Stimulated activated naive CD8-positive, alpha-beta T cell treated with anti-CD3 and anti-CD28 coated beads, Interleukin-15, Interleukin-2, amounts not matched to agents 100 ng/mL and 50 ng/mL, for 24 hours (primary cell): ENCODE data around the gene THSD1.
"Not testable (repeated sequence)": the region's sequence is repeated elsewhere in the genome, so short reads cannot be mapped to it uniquely, and the experiment has no call there.

Source experiments
- H3K27ac Mint-ChIP-seq: one replicate; pipeline ENCODE4 v1.8.0; 2021; ENCODE audit warnings: mild to moderate bottlenecking, mixed read lengths
- H3K27me3 Mint-ChIP-seq: one replicate; pipeline ENCODE4 v1.8.0; 2021; ENCODE audit warnings: mixed read lengths
- H3K36me3 Mint-ChIP-seq: one replicate; pipeline ENCODE4 v1.8.0; 2021; ENCODE audit warnings: low read depth, mixed read lengths
- H3K4me1 Mint-ChIP-seq: one replicate; pipeline ENCODE4 v1.8.0; 2021; ENCODE audit warnings: low read depth, mixed read lengths
- H3K4me3 Mint-ChIP-seq: one replicate; pipeline ENCODE4 v1.8.0; 2021; ENCODE audit warnings: mild to moderate bottlenecking, mixed read lengths
- H3K9me3 Mint-ChIP-seq: one replicate; pipeline ENCODE4 v1.8.0; 2021; ENCODE audit warnings: mixed read lengths

THSD1 gene

GRCh38 chr13:52432456-52432855, 26.5 kb upstream of the THSD1 start:
- no peak overlapping the region for H3K27ac Mint-ChIP-seq
- no peaks in the 10 kb centered on the region for H3K4me1 Mint-ChIP-seq
- H3K36me3 Mint-ChIP-seq, result peaks cover 63% of the 10 kb centered on the region
- no peaks in the 10 kb centered on the region for H3K9me3 Mint-ChIP-seq
- H3K27me3 Mint-ChIP-seq, result no peaks in the 10 kb centered on the region
- no peak overlapping the region for H3K4me3 Mint-ChIP-seq

- H3K4me1 Mint-ChIP-seq, result no peaks in the 10 kb centered on the region
- H3K36me3 Mint-ChIP-seq, result peaks cover 56% of the 10 kb centered on the region
- H3K4me3 Mint-ChIP-seq, result no peak overlapping the region
Observed at GRCh38 chr13:52428295-52428694, 22.3 kb upstream of the THSD1 start.

DNA sequence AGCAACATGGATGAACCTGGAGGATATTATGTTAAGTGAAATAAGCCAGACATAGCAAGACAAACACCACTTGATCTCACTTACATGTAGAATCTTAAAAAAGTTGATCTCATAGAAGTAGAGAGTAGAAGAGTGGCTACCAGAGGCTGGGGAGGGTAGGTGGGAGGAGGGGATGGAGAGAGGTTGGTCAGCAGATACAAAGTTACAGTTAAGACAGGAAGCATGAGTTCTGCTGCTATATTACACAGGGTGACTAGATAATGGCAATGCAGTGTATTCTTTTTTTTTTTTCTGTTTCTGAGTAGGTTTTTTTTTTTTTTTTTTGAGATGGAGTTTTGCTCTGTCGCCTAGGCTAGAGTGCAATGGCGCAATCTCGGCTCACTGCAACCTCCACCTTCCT, 15.2 kb upstream of the THSD1 start:
- no peaks in the 10 kb centered on the region for H3K9me3 Mint-ChIP-seq
- H3K36me3 Mint-ChIP-seq, result peaks cover 65% of the 10 kb centered on the region
- no peak overlapping the region for H3K27ac Mint-ChIP-seq

More at GRCh38 chr13:52428295-52428694, 22.3 kb upstream of the THSD1 start:
- Mint-ChIP-seq H3K9me3 (no peaks in the 10 kb centered on the region), H3K27me3 (no peaks in the 10 kb centered on the region), H3K27ac (no peak overlapping the region)

DNA sequence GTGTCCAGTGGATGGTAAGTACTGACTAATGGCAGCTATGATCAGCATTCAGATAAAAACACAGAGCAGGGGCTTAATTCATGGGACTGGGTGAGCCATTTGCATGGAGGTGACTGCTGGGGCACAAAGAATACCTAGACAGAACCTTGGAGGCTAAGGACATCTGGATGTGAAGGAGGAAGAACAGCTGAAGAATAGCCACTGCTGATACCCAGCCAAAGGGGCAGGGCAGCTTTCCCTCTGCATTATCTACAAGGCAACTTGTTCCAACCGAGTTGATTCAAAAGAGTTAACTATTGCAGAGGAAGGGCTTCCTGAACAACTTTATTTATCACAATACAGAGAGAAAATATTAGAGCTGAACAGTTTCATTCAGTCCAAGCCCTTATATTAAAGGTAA, 13.1 kb upstream of the THSD1 start:
- Mint-ChIP-seq H3K27ac (no peak overlapping the region), H3K4me3 (no peak overlapping the region), H3K9me3 (no peaks in the 10 kb centered on the region), H3K36me3 (peaks cover 66% of the 10 kb centered on the region), H3K4me1 (no peaks in the 10 kb centered on the region), H3K27me3 (no peaks in the 10 kb centered on the region)

More for the DNA sequence above, 15.2 kb upstream of the THSD1 start:
- no peak overlapping the region for H3K4me3 Mint-ChIP-seq
- H3K27me3 Mint-ChIP-seq, result no peaks in the 10 kb centered on the region
- no peaks in the 10 kb centered on the region for H3K4me1 Mint-ChIP-seq

DNA sequence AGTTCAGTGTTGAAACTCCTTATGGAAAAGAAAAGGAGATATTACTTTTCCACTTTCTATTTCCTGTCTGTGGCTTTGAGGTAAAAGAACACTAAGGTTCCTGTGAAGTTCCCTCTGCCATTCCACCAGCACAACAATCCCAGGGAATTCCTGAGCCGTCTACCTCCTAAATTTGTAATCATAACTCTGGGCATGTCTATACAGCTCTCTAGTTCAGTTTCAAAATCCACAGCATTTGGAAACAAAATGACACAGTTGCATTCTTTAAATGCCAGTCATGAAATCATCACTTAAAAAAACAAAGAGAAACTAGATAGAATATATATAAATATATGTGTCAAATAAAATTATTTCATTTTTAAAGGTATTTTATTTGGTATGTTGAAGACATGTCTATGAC, 9.0 kb upstream of the THSD1 start:
- H3K9me3 Mint-ChIP-seq, result no peaks in the 10 kb centered on the region
- no peaks in the 10 kb centered on the region for H3K27me3 Mint-ChIP-seq
- H3K27ac Mint-ChIP-seq, result no peak overlapping the region
- peaks cover 55% of the 10 kb centered on the region for H3K36me3 Mint-ChIP-seq
- H3K4me1 Mint-ChIP-seq, result no peaks in the 10 kb centered on the region
- H3K4me3 Mint-ChIP-seq, result no peak overlapping the region

- peaks cover 53% of the 10 kb centered on the region for H3K36me3 Mint-ChIP-seq
- H3K4me3 Mint-ChIP-seq, result no peak overlapping the region
- no peaks in the 10 kb centered on the region for H3K4me1 Mint-ChIP-seq
- no peaks in the 10 kb centered on the region for H3K9me3 Mint-ChIP-seq
- no peak overlapping the region for H3K27ac Mint-ChIP-seq
- H3K27me3 Mint-ChIP-seq, result no peaks in the 10 kb centered on the region
Observed at GRCh38 chr13:52414051-52414450, 8.1 kb upstream of the THSD1 start.

DNA sequence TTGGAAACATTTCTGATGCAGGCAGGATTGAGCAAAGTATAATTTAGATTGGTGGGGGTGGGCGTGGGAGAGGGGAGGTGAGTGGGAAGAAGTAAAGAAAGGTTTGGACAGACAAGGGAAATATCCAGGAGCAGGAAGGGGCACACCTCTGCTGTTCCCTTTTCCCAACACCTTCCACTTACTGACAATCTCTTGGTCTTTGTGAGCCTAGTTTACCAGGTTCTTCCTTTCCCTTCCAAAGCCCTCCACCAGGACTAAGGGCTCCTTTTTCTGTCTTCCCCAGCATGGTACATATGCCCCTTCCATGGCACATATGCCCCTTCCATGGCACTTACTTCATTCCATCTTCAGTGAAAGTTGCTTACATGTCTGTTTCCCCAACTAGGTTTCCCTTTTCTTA, 6.2 kb upstream of the THSD1 start:
- Mint-ChIP-seq H3K27ac (no peak overlapping the region), H3K36me3 (peaks cover 41% of the 10 kb centered on the region), H3K4me1 (no peaks in the 10 kb centered on the region), H3K9me3 (no peaks in the 10 kb centered on the region), H3K27me3 (no peaks in the 10 kb centered on the region), H3K4me3 (no peak overlapping the region)

DNA sequence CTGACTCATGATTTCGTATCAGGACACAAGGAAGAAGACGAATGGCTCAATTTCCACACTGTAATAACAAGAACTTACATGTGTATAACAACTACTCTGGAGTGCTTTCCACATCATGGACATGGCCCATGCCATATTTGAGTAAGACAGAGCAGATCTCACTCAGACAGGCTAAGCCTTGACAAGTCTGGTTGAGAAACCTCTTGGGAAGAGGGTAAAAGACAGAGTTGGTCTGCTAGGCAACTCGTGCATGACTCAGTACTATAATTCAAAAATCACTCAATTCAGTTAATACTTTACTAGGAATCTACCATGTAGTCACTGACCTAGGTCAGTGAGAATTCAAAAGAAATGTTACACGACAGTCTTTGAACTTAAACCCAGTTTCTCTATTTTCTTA, 5.7 kb upstream of the THSD1 start:
- no peaks in the 10 kb centered on the region for H3K9me3 Mint-ChIP-seq
- H3K36me3 Mint-ChIP-seq, result peaks cover 36% of the 10 kb centered on the region
- H3K27ac Mint-ChIP-seq, result no peak overlapping the region
- peaks cover under 1% of the 10 kb centered on the region for H3K4me1 Mint-ChIP-seq
- no peak overlapping the region for H3K4me3 Mint-ChIP-seq
- no peaks in the 10 kb centered on the region for H3K27me3 Mint-ChIP-seq

GRCh38 chr13:52408071-52408658, 2.2 kb upstream of the THSD1 start:
- H3K9me3 Mint-ChIP-seq, H3K27ac Mint-ChIP-seq, H3K4me3 Mint-ChIP-seq, H3K36me3 Mint-ChIP-seq: not testable (repeated sequence)
- Mint-ChIP-seq H3K27me3 (peaks cover 15% of the 10 kb centered on the region), H3K4me1 (peaks cover 23% of the 10 kb centered on the region)

GRCh38 chr13:52407436-52407835, 1.5 kb upstream of the THSD1 start:
- not testable (repeated sequence) for H3K4me3 Mint-ChIP-seq
- H3K4me1 Mint-ChIP-seq, result peaks cover 23% of the 10 kb centered on the region

DNA sequence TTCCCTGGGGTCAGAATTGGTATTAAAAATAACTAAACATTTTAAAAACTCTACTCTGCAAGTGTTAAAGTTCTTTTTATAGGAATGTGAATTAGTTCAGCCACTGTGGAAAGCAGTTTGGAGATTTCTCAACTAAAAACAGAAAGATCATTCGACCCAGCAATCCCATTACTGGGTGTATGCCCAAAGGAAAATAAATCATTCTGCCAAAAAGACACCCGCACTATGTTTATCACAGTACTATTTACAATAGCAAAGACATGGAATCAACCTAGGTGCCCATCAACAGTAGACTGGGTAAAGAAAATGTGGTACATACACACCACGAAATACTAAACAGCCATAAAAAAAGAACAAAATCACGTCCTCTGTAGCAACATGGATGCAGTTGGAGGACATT, 657 bp upstream of the THSD1 start:
- Mint-ChIP-seq H3K9me3 (no peaks in the 10 kb centered on the region), H3K4me1 (peaks cover 23% of the 10 kb centered on the region), H3K27me3 (peaks cover 21% of the 10 kb centered on the region), H3K4me3 (peak overlapping the region; percentile 36), H3K36me3 (peaks cover 6% of the 10 kb centered on the region), H3K27ac (no peak overlapping the region)

More at GRCh38 chr13:52407436-52407835, 1.5 kb upstream of the THSD1 start:
- peaks cover 17% of the 10 kb centered on the region for H3K27me3 Mint-ChIP-seq
- not testable (repeated sequence) for H3K36me3 Mint-ChIP-seq, H3K9me3 Mint-ChIP-seq, H3K27ac Mint-ChIP-seq

GRCh38 chr13:52405369-52405766, 604 bp downstream of the THSD1 start:
- Mint-ChIP-seq H3K27ac (no peak overlapping the region), H3K36me3 (peaks cover 6% of the 10 kb centered on the region), H3K4me1 (peaks cover 23% of the 10 kb centered on the region), H3K27me3 (peaks cover 21% of the 10 kb centered on the region), H3K9me3 (no peaks in the 10 kb centered on the region), H3K4me3 (peak overlapping the region; percentile 75)

DNA sequence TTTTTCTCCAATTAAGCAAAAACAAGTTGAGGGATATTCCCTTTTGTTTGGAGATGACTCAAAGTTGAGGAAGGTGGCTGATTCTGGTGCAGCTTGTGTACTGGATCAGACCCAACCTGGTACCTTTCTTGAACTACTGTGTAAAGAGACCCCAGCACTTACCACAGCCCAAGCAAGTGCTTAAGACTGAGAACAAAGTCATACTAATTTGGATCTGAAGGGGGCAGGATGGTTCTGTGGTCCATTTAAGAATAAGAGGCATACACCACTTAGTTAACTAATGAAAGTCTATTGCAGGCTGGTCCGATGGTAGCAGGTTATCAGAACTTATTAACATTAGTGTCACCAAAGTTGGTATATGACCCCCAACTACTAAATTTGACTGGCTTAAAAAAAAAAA, 6.3 kb downstream of the THSD1 start:
- no peaks in the 10 kb centered on the region for H3K36me3 Mint-ChIP-seq
- H3K9me3 Mint-ChIP-seq, result no peaks in the 10 kb centered on the region
- H3K4me1 Mint-ChIP-seq, result peaks cover 8% of the 10 kb centered on the region
- H3K27me3 Mint-ChIP-seq, result peaks cover 27% of the 10 kb centered on the region
- H3K27ac Mint-ChIP-seq, result no peak overlapping the region
- no peak overlapping the region for H3K4me3 Mint-ChIP-seq

DNA sequence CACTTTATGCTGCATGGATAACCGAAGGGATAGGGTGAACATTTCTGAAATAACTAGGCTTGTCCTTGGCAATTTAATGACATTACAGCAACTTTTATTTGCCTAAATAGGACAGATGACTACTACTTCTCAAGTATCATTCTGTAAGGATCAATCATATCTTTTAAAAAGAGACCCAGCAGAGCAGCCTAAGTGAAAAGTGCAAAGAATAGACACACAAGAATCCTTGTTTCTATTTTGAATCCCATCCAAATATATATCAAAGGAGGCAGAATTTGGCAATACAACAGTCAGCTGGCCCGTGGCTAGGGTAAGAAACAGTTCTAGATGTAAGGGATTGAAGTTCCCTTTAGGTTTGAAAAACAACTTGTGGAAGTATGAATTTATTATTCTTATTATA, 6.9 kb downstream of the THSD1 start:
- H3K27ac Mint-ChIP-seq, result no peak overlapping the region
- H3K4me3 Mint-ChIP-seq, result no peak overlapping the region
- H3K4me1 Mint-ChIP-seq, result peaks cover 1% of the 10 kb centered on the region
- no peaks in the 10 kb centered on the region for H3K9me3 Mint-ChIP-seq
- peaks cover 22% of the 10 kb centered on the region for H3K27me3 Mint-ChIP-seq
- no peaks in the 10 kb centered on the region for H3K36me3 Mint-ChIP-seq

GRCh38 chr13:52395704-52396103, 10.3 kb downstream of the THSD1 start:
- H3K36me3 Mint-ChIP-seq, result no peaks in the 10 kb centered on the region
- H3K4me1 Mint-ChIP-seq, result no peaks in the 10 kb centered on the region
- H3K27me3 Mint-ChIP-seq, result peaks cover 13% of the 10 kb centered on the region
- H3K27ac Mint-ChIP-seq, result peak overlapping the region; percentile 49
- no peaks in the 10 kb centered on the region for H3K9me3 Mint-ChIP-seq
- no peak overlapping the region for H3K4me3 Mint-ChIP-seq

DNA sequence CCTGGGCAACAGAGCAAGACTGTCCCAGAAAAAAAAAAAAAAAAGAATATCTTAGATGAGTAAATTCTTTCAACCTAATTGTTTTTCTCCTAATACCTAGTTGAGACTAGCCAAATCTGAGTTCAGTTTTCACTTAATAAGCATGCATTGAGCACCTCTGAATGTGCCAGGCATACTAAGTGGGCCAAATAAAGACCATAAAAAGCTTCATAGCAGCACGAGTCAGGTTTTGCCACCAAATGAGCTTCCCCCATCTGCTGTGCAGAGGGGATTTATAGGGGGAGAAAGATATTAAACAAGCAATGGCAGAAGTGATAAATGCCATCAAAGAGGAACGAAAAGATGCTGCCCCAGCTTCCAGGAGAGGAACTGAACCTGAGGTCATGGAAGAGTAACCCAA, 11.4 kb downstream of the THSD1 start:
- no peaks in the 10 kb centered on the region for H3K4me1 Mint-ChIP-seq
- H3K4me3 Mint-ChIP-seq, result no peak overlapping the region
- no peaks in the 10 kb centered on the region for H3K36me3 Mint-ChIP-seq
- H3K27me3 Mint-ChIP-seq, result peaks cover 13% of the 10 kb centered on the region
- H3K27ac Mint-ChIP-seq, result no peak overlapping the region
- H3K9me3 Mint-ChIP-seq, result no peaks in the 10 kb centered on the region
